ENCODE measurements around the gene MPZL1. TPM values are rescaled to one million over a fixed set of nuclear protein-coding genes. Genes with fewer than 3 reads are reported as not detected.

Gene MPZL1
- total and polyA plus RNA-seq, 12 donors = 12.1 to 101 (median 62.8) TPM

GRCh38 chr1:167786502-167786901 lies 64.7 kb downstream of the MPZL1 start:
- intact Hi-C loops (cut with DNase I) = no loop called here
- WGBS, 4 donors = 93 to 99% (median 96%) methylated on average over 5 of the region's 5 CpGs

GRCh38 chr1:167789501-167789900 lies 67.7 kb downstream of the MPZL1 start:
- TF ChIP-seq CTCF (IDR thresholded peaks at IDR 0.05) (no peak), POLR2A (IDR thresholded peaks at IDR 0.05) (no peak)
- intact Hi-C loops (cut with DNase I) = no loop called here
- Histone ChIP-seq H3K4me3 (no peak overlapping the region), H3K27me3 (no peaks in the 10 kb centered on the region), H3K4me1 (replicated peaks in 1 of 2) (no peaks in the 10 kb centered on the region), H3K27ac (no peak overlapping the region), H3K9me3 (replicated peaks in 1 of 3) (no peaks in the 10 kb centered on the region), H3K36me3 (replicated peaks in 1 of 2) (peaks cover 0 to 19% of the 10 kb centered on the region in 2 donors)
- 92 to 98% (median 94%) methylated on average over 2 to 3 of the region's 3 CpGs for WGBS, 4 donors
- DNase-seq = no peak

More at GRCh38 chr1:167786502-167786901, 64.7 kb downstream of the MPZL1 start:
- no peaks in the 10 kb centered on the region for H3K9me3 ChIP-seq (replicated peaks in 1 of 3)
- no peak overlapping the region for H3K27ac ChIP-seq
- H3K36me3 ChIP-seq (replicated peaks in 1 of 2) = peaks cover 0 to 19% of the 10 kb centered on the region in 2 donors
- no peaks in the 10 kb centered on the region for H3K27me3 ChIP-seq
- no peak overlapping the region for H3K4me3 ChIP-seq
- no peak for DNase-seq
- TF ChIP-seq CTCF (IDR thresholded peaks at IDR 0.05) (no peak), POLR2A (IDR thresholded peaks at IDR 0.05) (no peak)
- H3K4me1 ChIP-seq (replicated peaks in 1 of 2) = no peaks in the 10 kb centered on the region

- H3K27me3 ChIP-seq = no peaks in the 10 kb centered on the region
- no peak for DNase-seq
- intact Hi-C loops (cut with DNase I) = loop anchor here in 1 of 2 donors (5.0 kb wide), 1 partner anchor 68 kb away; the partner anchor contains the start of gene MPZL1
- H3K27ac ChIP-seq = no peak overlapping the region
- 86 to 91% (median 89%) methylated on average over 5 of the region's 5 CpGs for WGBS, 4 donors
- H3K4me1 ChIP-seq (replicated peaks in 1 of 2) = no peaks in the 10 kb centered on the region
- peaks cover 0 to 19% of the 10 kb centered on the region in 2 donors for H3K36me3 ChIP-seq (replicated peaks in 1 of 2)
- H3K9me3 ChIP-seq (replicated peaks in 1 of 3) = no peaks in the 10 kb centered on the region
- TF ChIP-seq CTCF (IDR thresholded peaks at IDR 0.05) = no peak
- TF ChIP-seq POLR2A (IDR thresholded peaks at IDR 0.05) = no peak
- H3K4me3 ChIP-seq = no peak overlapping the region
Observed at GRCh38 chr1:167790117-167790516, 68.3 kb downstream of the MPZL1 start.

- 47 to 82% (median 58%) methylated on average over 5 of the region's 5 CpGs for WGBS, 4 donors
Observed at GRCh38 chr1:167791281-167792187, 69.8 kb downstream of the MPZL1 start.

More at GRCh38 chr1:167791281-167792187, 69.8 kb downstream of the MPZL1 start:
- peak in 6 of 7 donors; percentile 32 to 81 (median 44) for DNase-seq
- Histone ChIP-seq H3K27ac (peak overlapping the region in 2 of 5 donors; percentile 45 to 72), H3K4me3 (no peak overlapping the region), H3K36me3 (replicated peaks in 1 of 2) (peaks cover 0 to 19% of the 10 kb centered on the region in 2 donors), H3K9me3 (replicated peaks in 1 of 3) (no peaks in the 10 kb centered on the region), H3K27me3 (no peaks in the 10 kb centered on the region), H3K4me1 (replicated peaks in 1 of 2) (peaks cover 8 to 9% of the 10 kb centered on the region in 2 donors)
- intact Hi-C loops (cut with DNase I) = loop anchor here in 1 of 2 donors (5.0 kb wide), 1 partner anchor 69 kb away; the partner anchor contains the start of gene MPZL1
- TF ChIP-seq POLR2A (IDR thresholded peaks at IDR 0.05) (no peak), CTCF (IDR thresholded peaks at IDR 0.05) (no peak)
